Sigmoid colon (tissue), 7 donors: ENCODE data around the gene MTRF1L. TPM values are rescaled to one million over a fixed set of nuclear protein-coding genes. Genes with fewer than 3 reads are reported as not detected.

Source experiments
- DNase-seq: peaks from one replicate; pipeline ENCODE4 v3.0.0-alpha.2; 2019
- H3K27ac ChIP-seq, 4 donors: fragments of 200-600 bp; sonication (generic); one replicate each; pipeline ENCODE4 v1.5.1; 2016 to 2019; ENCODE audit warnings: mild to moderate bottlenecking in 1 of 4
- H3K27me3 ChIP-seq, 3 donors: fragments of 200-600 bp; sonication (generic); one replicate each; pipeline ENCODE4 v1.5.1; 2019; ENCODE audit warnings: mild to moderate bottlenecking in 1 of 3
- H3K36me3 ChIP-seq, 4 donors: fragments of 200-600 bp; sonication (generic); one replicate each; pipeline ENCODE4 v1.5.1; 2016 to 2019
- H3K4me1 ChIP-seq, 4 donors: fragments of 200-600 bp; sonication (generic); one replicate each; pipeline ENCODE4 v1.5.1; 2017 to 2019
- H3K4me3 ChIP-seq, 4 donors: fragments of 200-600 bp; sonication (generic); one replicate each; pipeline ENCODE4 v1.5.1; 2017 to 2019; ENCODE audit warnings: mild to moderate bottlenecking in 2 of 4, moderate library complexity in 1 of 4
- H3K9me3 ChIP-seq, 4 donors: fragments of 200-600 bp in 3 of 4; sonication (generic) in 3 of 4; one replicate each; pipeline versions ENCODE4 v1.5.1 to v1.6.1; 2013 to 2019
- CTCF ChIP-seq, 4 experiments: fragments of 450-650 bp in 3 of 4; fragments of 200-600 bp in 1 of 4; IDR thresholded peaks; one replicate each; pipeline ENCODE4 v1.5.1; 2016 to 2019; ENCODE audit warnings: antibody characterized with exemption in 4 of 4, mild to moderate bottlenecking in 3 of 4, moderate library complexity in 2 of 4
- EP300 ChIP-seq, 4 donors: sonication (generic); formaldehyde crosslinking; IDR thresholded peaks; one replicate each; pipeline ENCODE4 v1.6.1; 2017; ENCODE audit warnings: antibody characterized with exemption in 4 of 4
- POLR2A ChIP-seq, 2 donors: fragments of 450-650 bp; IDR thresholded peaks; one replicate each; pipeline ENCODE4 v1.6.1; 2016; ENCODE audit warnings: antibody characterized with exemption in 2 of 2, mild to moderate bottlenecking in 2 of 2, moderate library complexity in 2 of 2
- POLR2AphosphoS5 ChIP-seq, 4 donors: sonication (generic); formaldehyde crosslinking; IDR thresholded peaks; one replicate each; pipeline ENCODE4 v1.6.1; 2017; ENCODE audit warnings: antibody characterized with exemption in 4 of 4
- WGBS, 2 donors: extraction: QIAGEN DNeasy Blood & Tissue Kit; methylation state at CpG; one replicate each; pipeline ENCODE4 v1.1.7; 2013; 5-methylcytosine and 5-hydroxymethylcytosine counted together
- intact Hi-C: fragments of 100-400 bp; cut with DNase I; formaldehyde crosslinking; loops from one replicate; pipeline ENCODE4 v1.15.1; 2023
- polyA plus RNA-seq, 3 donors: library from polyadenylated mRNA; stranded (reverse); fragments of 200-250 nt; gene quantifications; one replicate each; pipeline ENCODE4 v1.2.3, GENCODE V29; 2013
- total RNA-seq, 4 donors: library from RNA; depleted of rRNA; stranded (reverse); fragments of >200 nt; gene quantifications; one replicate each; pipeline ENCODE4 v1.1.0, GENCODE V29; 2016
- donor health status: healthy with polysubstance abuse.
- donor health status: Bipolar disorder and iron deficiency.
- donor health status: healthy.

The MTRF1L gene
- total and polyA plus RNA-seq, 7 donors = 9.8 to 25.3 (median 19.9) TPM

GRCh38 chr6:153045271-153045670 lies 42.8 kb upstream of the MTRF1L start:
- no peaks in the 10 kb centered on the region for H3K4me1 ChIP-seq
- TF ChIP-seq POLR2A (IDR thresholded peaks at IDR 0.05) (no peak), EP300 (IDR thresholded peaks at IDR 0.05) (no peak), CTCF (IDR thresholded peaks at IDR 0.05) (no peak), POLR2AphosphoS5 (IDR thresholded peaks at IDR 0.05) (no peak)
- no peaks in the 10 kb centered on the region for H3K9me3 ChIP-seq
- no peaks in the 10 kb centered on the region for H3K36me3 ChIP-seq
- DNase-seq = no peak
- intact Hi-C loops = no loop called here
- H3K27me3 ChIP-seq = no peaks in the 10 kb centered on the region
- no peak overlapping the region for H3K27ac ChIP-seq
- no peak overlapping the region for H3K4me3 ChIP-seq

DNA sequence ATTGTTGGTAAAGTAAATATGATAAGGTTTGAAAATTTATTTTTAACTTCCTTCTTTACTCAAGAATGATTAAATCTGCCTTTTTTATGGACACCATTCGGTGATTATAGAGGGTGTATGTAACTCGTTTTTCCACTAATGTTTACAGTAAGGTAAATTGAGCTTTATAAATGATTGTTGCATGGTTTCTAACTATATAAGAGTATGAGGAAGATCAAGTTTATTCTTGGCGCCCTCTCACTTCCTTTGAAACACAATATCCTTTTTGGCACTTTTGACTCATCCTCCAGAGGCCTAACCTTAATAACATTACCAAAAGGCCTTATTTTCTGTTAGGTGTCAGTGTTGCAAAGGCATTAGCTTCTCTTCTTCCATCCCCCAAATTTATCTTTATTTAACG lies 41.8 kb upstream of the MTRF1L start:
- H3K9me3 ChIP-seq = no peaks in the 10 kb centered on the region
- 13 to 63% methylated on average over 4 of the region's 4 CpGs for WGBS, 2 donors
- no peaks in the 10 kb centered on the region for H3K27me3 ChIP-seq
- no peak overlapping the region for H3K27ac ChIP-seq
- no peak for DNase-seq
- H3K36me3 ChIP-seq = no peaks in the 10 kb centered on the region
- H3K4me3 ChIP-seq = no peak overlapping the region
- no peaks in the 10 kb centered on the region for H3K4me1 ChIP-seq
- TF ChIP-seq POLR2A (IDR thresholded peaks at IDR 0.05) (no peak), CTCF (IDR thresholded peaks at IDR 0.05) (no peak), POLR2AphosphoS5 (IDR thresholded peaks at IDR 0.05) (no peak)
- intact Hi-C loops = no loop called here

DNA sequence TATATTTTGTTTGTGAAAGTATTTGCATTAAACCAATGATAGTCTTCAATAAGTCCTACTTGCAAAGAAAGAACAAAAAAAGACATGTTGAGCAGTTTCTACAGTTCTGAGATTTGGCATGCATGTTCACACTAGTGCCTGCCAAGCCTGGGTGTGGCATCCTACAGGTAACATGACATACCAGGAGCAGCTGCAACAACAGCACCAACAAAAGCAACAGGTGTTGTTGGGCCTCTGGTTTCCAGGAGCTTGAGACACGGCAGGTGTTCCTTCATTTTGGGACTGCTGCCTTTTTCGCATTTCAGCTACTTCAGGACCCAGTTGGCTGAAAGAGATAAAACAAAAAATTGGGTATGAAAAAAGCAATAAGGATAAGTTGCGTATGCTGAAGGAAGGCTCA lies 41.2 kb upstream of the MTRF1L start:
- WGBS, 2 donors = 23 to 73% methylated on average over 3 of the region's 3 CpGs
- intact Hi-C loops = no loop called here
- H3K9me3 ChIP-seq = no peaks in the 10 kb centered on the region
- H3K27ac ChIP-seq = no peak overlapping the region
- H3K36me3 ChIP-seq = no peaks in the 10 kb centered on the region
- no peak for DNase-seq
- H3K4me3 ChIP-seq = no peak overlapping the region
- TF ChIP-seq EP300 (IDR thresholded peaks at IDR 0.05) = no peak
- no peak for TF ChIP-seq POLR2AphosphoS5 (IDR thresholded peaks at IDR 0.05)
- H3K27me3 ChIP-seq = no peaks in the 10 kb centered on the region
- H3K4me1 ChIP-seq = no peaks in the 10 kb centered on the region

GRCh38 chr6:153038378-153039057 lies 36.0 kb upstream of the MTRF1L start:
- Histone ChIP-seq H3K4me3 (no peak overlapping the region), H3K27me3 (no peaks in the 10 kb centered on the region), H3K27ac (no peak overlapping the region), H3K4me1 (no peaks in the 10 kb centered on the region), H3K36me3 (no peaks in the 10 kb centered on the region), H3K9me3 (no peaks in the 10 kb centered on the region)
- no peak for DNase-seq
- 73 to 90% methylated on average over 4 of the region's 4 CpGs for WGBS, 2 donors
- TF ChIP-seq EP300 (IDR thresholded peaks at IDR 0.05) (no peak), POLR2AphosphoS5 (IDR thresholded peaks at IDR 0.05) (no peak), POLR2A (IDR thresholded peaks at IDR 0.05) (no peak), CTCF (IDR thresholded peaks at IDR 0.05) (no peak)
- intact Hi-C loops = no loop called here

- Histone ChIP-seq H3K9me3 (no peaks in the 10 kb centered on the region), H3K36me3 (no peaks in the 10 kb centered on the region), H3K4me3 (no peak overlapping the region), H3K27me3 (no peaks in the 10 kb centered on the region), H3K27ac (no peak overlapping the region), H3K4me1 (no peaks in the 10 kb centered on the region)
- intact Hi-C loops = no loop called here
- 97% methylated on average over 9 of the region's 9 CpGs for WGBS, 2 donors
- no peak for TF ChIP-seq CTCF (IDR thresholded peaks at IDR 0.05)
- TF ChIP-seq POLR2AphosphoS5 (IDR thresholded peaks at IDR 0.05) = no peak
- no peak for TF ChIP-seq EP300 (IDR thresholded peaks at IDR 0.05)
- no peak for TF ChIP-seq POLR2A (IDR thresholded peaks at IDR 0.05)
- DNase-seq = no peak
These were observed 31.6 kb upstream of the MTRF1L start for GRCh38 chr6:153034139-153034538.
